Esophagus muscularis mucosa (tissue), 4 donors: ENCODE results near the gene ERO1B. TPM values are rescaled to one million over a fixed set of nuclear protein-coding genes. Genes with fewer than 3 reads are reported as not detected.

Source experiments
- DNase-seq: peaks from one replicate; pipeline ENCODE4 v3.0.0-alpha.2; 2017; ENCODE audit errors: extremely low spot score
- H3K27ac ChIP-seq, 4 donors: fragments of 200-600 bp; sonication (generic); replicated peaks in 1 of 4; 1 replicate in 3 of 4; 2 replicates in 1 of 4; pipeline ENCODE4 v1.5.1; 2016 to 2019; ENCODE audit warnings: mild to moderate bottlenecking in 1 of 4
- H3K27me3 ChIP-seq, 4 donors: fragments of 200-600 bp; sonication (generic); one replicate each; pipeline versions ENCODE4 v1.5.1 to v1.6.0; 2016 to 2019
- H3K36me3 ChIP-seq, 4 donors: fragments of 200-600 bp; sonication (generic); one replicate each; pipeline ENCODE4 v1.5.1; 2016 to 2019
- H3K4me1 ChIP-seq, 4 donors: fragments of 200-600 bp; sonication (generic); one replicate each; pipeline ENCODE4 v1.5.1; 2016 to 2019
- H3K4me3 ChIP-seq, 4 donors: fragments of 200-600 bp; sonication (generic); 1 replicate in 2 of 4; 2 replicates in 2 of 4; pipeline ENCODE4 v1.5.1; 2016 to 2019; ENCODE audit warnings: mild to moderate bottlenecking in 4 of 4, moderate library complexity in 1 of 4
- H3K9me3 ChIP-seq, 4 donors: fragments of 200-600 bp; sonication (generic); 1 replicate in 3 of 4; 2 replicates in 1 of 4; pipeline ENCODE4 v1.5.1; 2016 to 2019
- CTCF ChIP-seq, 3 experiments: fragments of 200-600 bp in 2 of 3; fragments of 450-650 bp in 1 of 3; sonication (generic) in 2 of 3; IDR thresholded peaks; one replicate each; pipeline ENCODE4 v1.5.1; 2017 to 2019; ENCODE audit warnings: antibody characterized with exemption in 3 of 3, mild to moderate bottlenecking in 2 of 3, moderate library complexity in 1 of 3
- EP300 ChIP-seq: sonication (generic); formaldehyde crosslinking; IDR thresholded peaks from one replicate; pipeline ENCODE4 v1.6.1; 2017; ENCODE audit warnings: antibody characterized with exemption
- POLR2A ChIP-seq: fragments of 450-650 bp; IDR thresholded peaks from one replicate; pipeline ENCODE4 v1.6.1; 2017; ENCODE audit warnings: antibody characterized with exemption, moderate library complexity, mild to moderate bottlenecking, low read depth
- POLR2AphosphoS5 ChIP-seq, 2 donors: sonication (generic); formaldehyde crosslinking; IDR thresholded peaks; one replicate each; pipeline ENCODE4 v1.6.1; 2017; ENCODE audit warnings: antibody characterized with exemption in 2 of 2
- WGBS: methylation state at CpG from one replicate; pipeline ENCODE4 v1.1.5; 2018; 5-methylcytosine and 5-hydroxymethylcytosine counted together
- intact Hi-C: fragments of 100-400 bp; cut with DNase I; formaldehyde crosslinking; loops from one replicate; pipeline ENCODE4 v1.15.1; 2023
- total RNA-seq, 4 donors: library from RNA; depleted of rRNA; stranded (reverse); fragments of >200 nt; gene quantifications; one replicate each; pipeline versions ENCODE4 v1.1.0 to v1.2.1, GENCODE V29; 2016

The ERO1B gene
- total RNA-seq, 4 donors from 2014 or later = 7.0 to 11.2 (median 8.1) TPM

DNA sequence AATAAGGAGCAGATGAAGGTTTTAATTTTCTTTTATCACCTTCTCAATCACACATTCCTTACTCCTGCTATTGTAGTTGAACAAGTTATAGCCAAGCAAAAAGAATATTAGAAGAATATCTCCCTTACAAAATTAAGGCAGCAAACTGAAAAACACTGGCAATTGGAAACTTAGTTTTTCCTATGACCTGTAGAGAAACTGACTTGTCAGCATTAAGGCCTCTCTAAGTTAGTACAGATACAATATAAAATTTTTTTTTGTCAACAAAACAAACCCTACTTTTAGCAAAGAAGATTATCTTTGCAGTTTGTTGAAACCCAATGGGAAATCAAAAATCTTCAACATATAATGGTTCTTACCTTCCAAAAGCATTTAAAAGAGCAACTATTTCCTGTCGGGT, 61.3 kb downstream of the ERO1B start:
- H3K36me3 ChIP-seq = peaks cover 0 to 32% (median 4%) of the 10 kb centered on the region in 4 donors
- TF ChIP-seq CTCF (IDR thresholded peaks at IDR 0.05) (no peak), EP300 (no peak), POLR2A (no peak), POLR2AphosphoS5 (IDR thresholded peaks at IDR 0.05) (no peak)
- H3K27me3 ChIP-seq = no peaks in the 10 kb centered on the region
- DNase-seq = no peak
- H3K4me3 ChIP-seq = no peak overlapping the region
- intact Hi-C loops = no loop called here
- WGBS = 97% methylated on average over 1 of the region's 1 CpG
- no peaks in the 10 kb centered on the region for H3K9me3 ChIP-seq
- no peaks in the 10 kb centered on the region for H3K4me1 ChIP-seq
- H3K27ac ChIP-seq = no peak overlapping the region

DNA sequence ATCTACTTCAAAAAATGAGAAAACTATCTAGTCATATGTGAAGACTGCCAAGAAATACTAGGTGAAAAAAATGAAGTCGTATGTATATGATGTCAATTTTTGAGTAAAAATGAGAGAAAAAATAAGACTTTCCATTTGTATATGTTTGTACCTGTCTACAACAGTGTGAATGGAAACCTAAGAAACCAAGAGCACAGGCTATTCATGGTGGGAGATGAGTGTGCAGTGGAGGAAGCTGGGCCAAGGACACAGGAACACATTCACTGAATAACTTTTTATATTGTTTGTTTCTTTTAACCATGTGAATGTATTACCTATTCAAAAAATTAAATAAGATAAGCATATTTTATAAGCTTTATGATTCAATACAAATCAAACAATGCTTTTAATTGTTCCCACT, 67.0 kb downstream of the ERO1B start:
- intact Hi-C loops = no loop called here
- H3K4me1 ChIP-seq = no peaks in the 10 kb centered on the region
- H3K4me3 ChIP-seq = no peak overlapping the region
- TF ChIP-seq POLR2A = no peak
- TF ChIP-seq CTCF (IDR thresholded peaks at IDR 0.05) = no peak
- no peak for TF ChIP-seq EP300
- TF ChIP-seq POLR2AphosphoS5 (IDR thresholded peaks at IDR 0.05) = no peak
- no peaks in the 10 kb centered on the region for H3K9me3 ChIP-seq
- WGBS = 82% methylated on average over 1 of the region's 1 CpG
- peaks cover 0 to 33% (median 0%) of the 10 kb centered on the region in 4 donors for H3K36me3 ChIP-seq
- no peaks in the 10 kb centered on the region for H3K27me3 ChIP-seq
- H3K27ac ChIP-seq = no peak overlapping the region
- no peak for DNase-seq

GRCh38 chr1:236213534-236213933, 68.2 kb downstream of the ERO1B start:
- Histone ChIP-seq H3K27ac (no peak overlapping the region), H3K36me3 (peaks cover 0 to 36% (median 0%) of the 10 kb centered on the region in 4 donors), H3K27me3 (no peaks in the 10 kb centered on the region), H3K4me3 (no peak overlapping the region), H3K9me3 (no peaks in the 10 kb centered on the region), H3K4me1 (no peaks in the 10 kb centered on the region)
- intact Hi-C loops = no loop called here
- no peak for TF ChIP-seq CTCF (IDR thresholded peaks at IDR 0.05)
- no peak for TF ChIP-seq POLR2AphosphoS5 (IDR thresholded peaks at IDR 0.05)
- DNase-seq = no peak
- 92% methylated on average over 3 of the region's 3 CpGs for WGBS

DNA sequence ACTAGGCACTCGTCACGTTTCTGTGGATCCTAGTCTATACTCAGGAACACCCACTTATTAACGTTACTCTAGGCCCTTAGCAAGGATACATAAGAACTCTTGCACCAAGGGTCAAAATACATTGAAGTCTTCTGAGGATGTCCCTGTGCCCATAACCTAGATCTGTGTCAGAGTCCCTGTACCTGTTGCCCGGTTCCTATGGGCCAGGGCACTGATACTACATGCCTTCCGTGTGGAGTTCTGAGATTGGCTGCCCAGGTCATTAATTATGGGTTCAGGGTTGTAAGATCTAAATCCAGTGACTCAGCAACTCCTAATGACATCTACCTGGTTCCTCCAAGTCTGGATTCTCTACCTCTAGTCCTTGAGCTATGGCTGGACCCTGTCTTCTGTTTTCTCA, 69.9 kb downstream of the ERO1B start:
- Histone ChIP-seq H3K27me3 (no peaks in the 10 kb centered on the region), H3K36me3 (peaks cover 0 to 30% (median 1%) of the 10 kb centered on the region in 4 donors), H3K4me1 (no peaks in the 10 kb centered on the region), H3K4me3 (no peak overlapping the region), H3K27ac (no peak overlapping the region), H3K9me3 (no peaks in the 10 kb centered on the region)
- DNase-seq = no peak
- intact Hi-C loops = no loop called here
- TF ChIP-seq POLR2AphosphoS5 (IDR thresholded peaks at IDR 0.05) (no peak), CTCF (IDR thresholded peaks at IDR 0.05) (no peak), EP300 (no peak), POLR2A (no peak)
- 98% methylated on average over 4 of the region's 5 CpGs for whole genome bisulfite sequencing

GRCh38 chr1:236209713-236210112, 72.0 kb downstream of the ERO1B start:
- intact Hi-C loops = no loop called here
- H3K9me3 ChIP-seq = no peaks in the 10 kb centered on the region
- TF ChIP-seq EP300 (no peak), POLR2A (no peak), CTCF (IDR thresholded peaks at IDR 0.05) (no peak), POLR2AphosphoS5 (IDR thresholded peaks at IDR 0.05) (no peak)
- H3K27ac ChIP-seq = no peak overlapping the region
- no peak for DNase-seq
- H3K4me3 ChIP-seq = no peak overlapping the region
- H3K27me3 ChIP-seq = no peaks in the 10 kb centered on the region
- H3K4me1 ChIP-seq = peaks cover 0 to 6% (median 0%) of the 10 kb centered on the region in 4 donors
- H3K36me3 ChIP-seq = peaks cover 0 to 35% (median 5%) of the 10 kb centered on the region in 4 donors
